Prostate gland (tissue), 2 donors: Measurements from ENCODE around the gene SIGLEC9.

Source experiments
- CTCF ChIP-seq, 4 experiments: fragments of 200-600 bp in 2 of 4; fragments of 450-650 bp in 2 of 4; sonication (generic) in 2 of 4; IDR thresholded peaks; 1 replicate in 3 of 4; 2 replicates in 1 of 4; pipeline ENCODE4 v1.5.1; 2016 to 2019; ENCODE audit warnings: antibody characterized with exemption in 4 of 4, mild to moderate bottlenecking in 2 of 4, moderate library complexity in 2 of 4
- POLR2A ChIP-seq: fragments of 450-650 bp; IDR thresholded peaks from one replicate; pipeline ENCODE4 v1.6.1; 2016; ENCODE audit warnings: antibody characterized with exemption, mild to moderate bottlenecking
- POLR2AphosphoS5 ChIP-seq: sonication (generic); formaldehyde crosslinking; IDR thresholded peaks from one replicate; pipeline ENCODE4 v1.6.1; 2017; ENCODE audit warnings: antibody characterized with exemption

- TF ChIP-seq POLR2A (no peak), POLR2AphosphoS5 (no peak), CTCF (IDR thresholded peaks at IDR 0.05) (no peak)
Measured at GRCh38 chr19:51091126-51091525, 33.6 kb upstream of the SIGLEC9 start.
